Heart left ventricle (tissue), 16 donors: ENCODE results near the gene PGGHG. TPM values are rescaled to one million over a fixed set of nuclear protein-coding genes. Genes with fewer than 3 reads are reported as not detected.

Experiments
- ATAC-seq, 4 donors: fragments of 200-7000 bp; cut with Tn5 transposase; one replicate each; pipeline ENCODE4 v1.9.1; 2020 to 2022; ENCODE audit warnings: moderate library complexity in 4 of 4, mild to moderate bottlenecking in 3 of 4, moderate number of reproducible peaks in 1 of 4
- DNase-seq, 5 donors: peaks; one replicate each; pipeline ENCODE4 v3.0.0-alpha.2; 2020
- H3K27ac ChIP-seq, 12 donors: fragments of 200-600 bp; sonication (generic) in 4 of 12; one replicate each; pipeline versions ENCODE4 v1.5.0 to v1.8.0; 2016 to 2022; ENCODE audit warnings: mild to moderate bottlenecking in 2 of 12
- H3K27me3 ChIP-seq, 9 donors: fragments of 200-600 bp; sonication (generic) in 2 of 9; one replicate each; pipeline versions ENCODE4 v1.5.1 to v1.8.0; 2016 to 2022; ENCODE audit warnings: mild to moderate bottlenecking in 3 of 9
- H3K36me3 ChIP-seq, 9 donors: fragments of 200-600 bp; sonication (generic) in 2 of 9; one replicate each; pipeline versions ENCODE4 v1.5.0 to v1.8.0; 2018 to 2022; ENCODE audit warnings: mild to moderate bottlenecking in 2 of 9
- H3K4me1 ChIP-seq, 12 donors: fragments of 200-600 bp; sonication (generic) in 4 of 12; one replicate each; pipeline versions ENCODE4 v1.5.0 to v1.8.0; 2016 to 2022; ENCODE audit warnings: mild to moderate bottlenecking in 3 of 12
- H3K4me3 ChIP-seq, 12 donors: fragments of 200-600 bp; sonication (generic) in 4 of 12; one replicate each; pipeline versions ENCODE4 v1.5.0 to v1.8.0; 2017 to 2022; ENCODE audit warnings: mild to moderate bottlenecking in 9 of 12, moderate library complexity in 4 of 12
- H3K9me3 ChIP-seq, 12 donors: fragments of 200-600 bp; sonication (generic) in 4 of 12; one replicate each; pipeline versions ENCODE4 v1.5.0 to v1.8.0; 2016 to 2022; ENCODE audit warnings: mild to moderate bottlenecking in 1 of 12
- CTCF ChIP-seq, 12 donors: fragments of 200-600 bp; sonication (generic) in 4 of 12; IDR thresholded peaks; one replicate each; pipeline versions ENCODE4 v1.5.0 to v1.8.0; 2018 to 2022; ENCODE audit warnings: antibody characterized with exemption in 12 of 12, mild to moderate bottlenecking in 5 of 12
- POLR2A ChIP-seq, 2 donors: fragments of 450-650 bp; IDR thresholded peaks; one replicate each; pipeline ENCODE4 v1.6.1; 2017; ENCODE audit warnings: antibody characterized with exemption in 2 of 2, mild to moderate bottlenecking in 2 of 2, moderate library complexity in 2 of 2
- WGBS, 4 donors: extraction: QIAGEN DNeasy Blood & Tissue Kit in 2 of 4; methylation state at CpG; one replicate each; pipeline versions ENCODE4 v1.1.5 to v1.1.7; 2013 to 2018; 5-methylcytosine and 5-hydroxymethylcytosine counted together
- intact Hi-C, 10 donors: fragments of 100-400 bp; cut with DNase I; formaldehyde crosslinking; loops; one replicate each; pipeline versions ENCODE4 v1.11.1 to v1.14.2; 2022
- polyA plus RNA-seq, 2 donors: library from polyadenylated mRNA; stranded (reverse); fragments of 200-250 nt; gene quantifications; one replicate each; pipeline ENCODE4 v1.2.3, GENCODE V29; 2013
- total RNA-seq, 9 donors: library from RNA; depleted of rRNA in 2 of 9; stranded (reverse); fragments of >200 nt in 2 of 9; fragmentation: NEBNext Ultra II Directional in 3 of 9; extraction: Animal tissue kit (Norgen Biotek cat#: 25700) in 3 of 9; gene quantifications; one replicate each; pipeline versions ENCODE4 v1.1.0 to v1.2.4, GENCODE V29; 2016 to 2023
- donor health status: ischemic (EF 13 %, LVEDD 7.1; RV severe dilation, severe dysfunction).
- donor health status: healthy with polysubstance abuse.
- donor health status: DM: no; HTN: yes; CAD: no.
- donor health status: DM: no; HTN: no; CAD: no.
- donor health status: ischemic (EF 25% LVEDD 6.9; RV normal size, moderate dysfunction).
- donor health status: ischemic (EF 25% LVEDD 5.7; RV mildly dilated, moderate dysfunction).
- donor health status: healthy.
- donor health status: DM: yes; HTN: yes; CAD: no.
- donor health status: ischemic (EF 35%, LVEDD 5.7; RV mildly dilated, moderate dysfunction).
- donor health status: nonischemic (EF 11% LVEDD 7.7; RV severe dilation, severe dysfunction).
- donor health status: DM: yes; HTN: yes; CAD: no.
- donor health status: PGD.
- donor health status: ischemic (EF 29% LVEDD 5.4; RV normal size, mild dysfunction).
- donor health status: nonischemic (EF 23%, LVEDD 6.1; RV moderate dilation, normal function).

PGGHG gene
- total and polyA plus RNA-seq, 11 donors, result 4.5 to 15.7 (median 6.4) TPM

GRCh38 chr11:299081-299891 is 10.4 kb downstream of the PGGHG start, which contains the start of gene IFITM5:
Gene IFITM5, minus strand, starts transcription at chr11:299526. Its CDS starts 36 bp downstream, at chr11:299490.
- no peak within 1 kb of the TSS for H3K4me3 ChIP-seq
- DNase-seq (peak in 3 of 5 donors; percentile 27 to 49 (median 31)), ATAC-seq (no peak)
- peaks cover 0 to 18% (median 0%) of the 10 kb centered on the region in 12 donors for H3K4me1 ChIP-seq
- no peak for TF ChIP-seq CTCF (IDR thresholded peaks at IDR 0.05)
- no peak for TF ChIP-seq POLR2A (IDR thresholded peaks at IDR 0.05)
- H3K27ac ChIP-seq, result no peak within 1 kb of the TSS
- H3K27me3 ChIP-seq, result peaks cover 4 to 47% (median 17%) of the 10 kb centered on the region in 9 donors
- 57 to 69% (median 66%) methylated on average over 16 to 40 of the region's 40 CpGs for WGBS, 4 donors
- H3K9me3 ChIP-seq, result no peaks in the 10 kb centered on the region
- no peaks in the 10 kb centered on the region for H3K36me3 ChIP-seq
- intact Hi-C loops, result loop anchor here in 1 of 10 donors (2.0 to 10.0 kb wide), 2 partner anchors 46 to 94 kb away; partner anchors contain the start of genes BET1L and RIC8A

GRCh38 chr11:299951-300735 is 11.2 kb downstream of the PGGHG start:
- no peak for ATAC-seq
- DNase-seq, result peak in 3 of 5 donors; percentile 26 to 48 (median 37)
- H3K27me3 ChIP-seq, result peaks cover 4 to 47% (median 17%) of the 10 kb centered on the region in 9 donors
- WGBS, 4 donors, result 20 to 39% (median 34%) methylated on average over 5 to 20 of the region's 20 CpGs
- H3K27ac ChIP-seq, result no peak overlapping the region
- H3K4me1 ChIP-seq, result peaks cover 0 to 19% (median 3%) of the 10 kb centered on the region in 12 donors
- H3K4me3 ChIP-seq, result no peak overlapping the region
- TF ChIP-seq CTCF (IDR thresholded peaks at IDR 0.05) (peak in 2 of 12 donors; percentile 14 to 19), POLR2A (IDR thresholded peaks at IDR 0.05) (no peak)
- no peaks in the 10 kb centered on the region for H3K9me3 ChIP-seq
- H3K36me3 ChIP-seq, result no peaks in the 10 kb centered on the region
- intact Hi-C loops, result loop anchor here in 4 of 10 donors (2.0 to 10.0 kb wide), 5 partner anchors 47 to 205 kb away; partner anchors contain the start of genes BET1L (in 1 of the 4), RIC8A (in 1 of the 4) and RNH1 (in 1 of the 4)

- TF ChIP-seq CTCF (IDR thresholded peaks at IDR 0.05) (no peak), POLR2A (IDR thresholded peaks at IDR 0.05) (no peak)
- H3K27ac ChIP-seq, result no peak overlapping the region
- no peak overlapping the region for H3K4me3 ChIP-seq
- no peaks in the 10 kb centered on the region for H3K9me3 ChIP-seq
- H3K27me3 ChIP-seq, result peaks cover 4 to 38% (median 17%) of the 10 kb centered on the region in 9 donors
- ATAC-seq (no peak), DNase-seq (no peak)
- WGBS, 4 donors, result 87 to 93% (median 90%) methylated on average over 12 of the region's 12 CpGs
- no peaks in the 10 kb centered on the region for H3K36me3 ChIP-seq
- H3K4me1 ChIP-seq, result peaks cover 0 to 32% (median 14%) of the 10 kb centered on the region in 12 donors
- intact Hi-C loops, result loop anchor here in 3 of 10 donors (5.0 to 10.0 kb wide), 3 partner anchors 51 to 201 kb away; partner anchors contain the start of gene RNH1 (in 1 of the 3)
Measured at GRCh38 chr11:303363-303762, 14.4 kb downstream of the PGGHG start.
